T-cell (primary cell): ENCODE measurements around the gene HOXA9. TPM values are rescaled to one million over a fixed set of nuclear protein-coding genes. Genes with fewer than 3 reads are reported as not detected.

Source experiments
- ATAC-seq, 4 experiments: fragments of 200-7000 bp in 3 of 4; fragments of 150-1000 bp in 1 of 4; cut with Tn5 transposase; replicated peaks in 1 of 4; 1 replicate in 3 of 4; 2 replicates in 1 of 4; pipeline ENCODE4 v1.10.0; 2021; ENCODE audit warnings: moderate library complexity in 3 of 4, mild to moderate bottlenecking in 2 of 4, moderate number of reproducible peaks in 1 of 4
- CTCF ChIA-PET, 2 donors: fragments of 300-600 bp; sonication (Branson Sonifier 250); formaldehyde crosslinking; loops; one replicate each; lab custom pipeline; 2022; ENCODE audit warnings: antibody characterized with exemption in 2 of 2; lab: Charles Lee
- POLR2A ChIA-PET, 2 donors: fragments of 300-600 bp; sonication (Branson Sonifier 250); formaldehyde crosslinking; loops; one replicate each; lab custom pipeline; 2022; ENCODE audit warnings: antibody characterized with exemption in 2 of 2; lab: Charles Lee
- DNase-seq, 35 experiments: peaks; one replicate each; pipeline versions ENCODE4 v3.0.0 to v3.0.0-alpha.2; 2013 to 2023
- H3K27ac ChIP-seq: one replicate; pipeline ENCODE4 v1.5.1; 2013; ENCODE audit warnings: low read length
- H3K27me3 ChIP-seq, 2 experiments: replicated peaks in 1 of 2; 1 replicate in 1 of 2; 2 replicates in 1 of 2; pipeline versions ENCODE4 v1.6.1 to v1.7.0; 2013; ENCODE audit warnings: low read length in 1 of 2, mixed read lengths in 1 of 2; ENCODE audit not compliant: control insufficient read depth in 2 of 2, insufficient read depth in 2 of 2; ENCODE audit errors: extremely low read depth in 1 of 2
- H3K36me3 ChIP-seq, 2 donors: 1 replicate in 1 of 2; 2 replicates in 1 of 2; pipeline versions ENCODE4 v1.6.1 to v1.7.0; 2013; ENCODE audit warnings: low read length in 1 of 2; ENCODE audit not compliant: control insufficient read depth in 2 of 2, insufficient read depth in 1 of 2; ENCODE audit errors: extremely low read depth in 1 of 2
- H3K4me1 ChIP-seq, 2 experiments: 1 replicate in 1 of 2; 2 replicates in 1 of 2; pipeline versions ENCODE4 v1.6.1 to v1.7.0; 2013; ENCODE audit warnings: low read length in 2 of 2, mixed read lengths in 1 of 2; ENCODE audit not compliant: insufficient read depth in 2 of 2, control insufficient read depth in 1 of 2; ENCODE audit errors: extremely low read depth in 1 of 2
- H3K4me3 ChIP-seq, 2 donors: 1 replicate in 1 of 2; 2 replicates in 1 of 2; pipeline versions ENCODE4 v1.5.1 to v1.7.0; 2013; ENCODE audit warnings: mild to moderate bottlenecking in 2 of 2, low read length in 1 of 2, moderate library complexity in 1 of 2; ENCODE audit not compliant: control insufficient read depth in 1 of 2; ENCODE audit errors: extremely low read depth in 1 of 2
- H3K9me3 ChIP-seq: 2 replicates; pipeline ENCODE4 v1.7.0; 2013
- H3K27ac Mint-ChIP-seq, 2 donors: one replicate each; pipeline ENCODE4 v1.8.0; 2020 to 2021; ENCODE audit warnings: mild to moderate bottlenecking in 2 of 2, mixed read lengths in 2 of 2
- H3K27me3 Mint-ChIP-seq, 2 donors: one replicate each; pipeline ENCODE4 v1.8.0; 2021 to 2022; ENCODE audit warnings: mixed read lengths in 2 of 2
- H3K36me3 Mint-ChIP-seq: one replicate; pipeline ENCODE4 v1.8.0; 2021; ENCODE audit warnings: mixed read lengths
- H3K4me1 Mint-ChIP-seq, 3 donors: one replicate each; pipeline ENCODE4 v1.8.0; 2020 to 2022; ENCODE audit warnings: mixed read lengths in 3 of 3, mild to moderate bottlenecking in 1 of 3
- H3K4me3 Mint-ChIP-seq, 3 donors: one replicate each; pipeline ENCODE4 v1.8.0; 2020 to 2022; ENCODE audit warnings: mild to moderate bottlenecking in 3 of 3, mixed read lengths in 3 of 3, moderate library complexity in 3 of 3
- H3K9me3 Mint-ChIP-seq, 3 donors: one replicate each; pipeline ENCODE4 v1.8.0; 2020 to 2022; ENCODE audit warnings: mixed read lengths in 3 of 3
- WGBS: methylation state at CpG from one replicate; pipeline ENCODE4 v1.1.5; 2013; ENCODE audit warnings: missing lambda C conversion rate; ENCODE audit not compliant: insufficient coverage; 5-methylcytosine and 5-hydroxymethylcytosine counted together
- total RNA-seq, 35 experiments: library from RNA in 6 of 35; stranded (reverse) in 6 of 35; fragments of 120-200 nt in 1 of 35; gene quantifications; one replicate each; pipeline versions ENCODE4 v1.2.1 to v1.2.4 and lab custom pipeline; 2013 to 2026

HOXA9 gene
- total RNA-seq, 5 donors from 2014 or later (not counting 1 experiment from before 2014, with no cell fraction given), result 0.57 to 0.95 (median 0.79) TPM

DNA sequence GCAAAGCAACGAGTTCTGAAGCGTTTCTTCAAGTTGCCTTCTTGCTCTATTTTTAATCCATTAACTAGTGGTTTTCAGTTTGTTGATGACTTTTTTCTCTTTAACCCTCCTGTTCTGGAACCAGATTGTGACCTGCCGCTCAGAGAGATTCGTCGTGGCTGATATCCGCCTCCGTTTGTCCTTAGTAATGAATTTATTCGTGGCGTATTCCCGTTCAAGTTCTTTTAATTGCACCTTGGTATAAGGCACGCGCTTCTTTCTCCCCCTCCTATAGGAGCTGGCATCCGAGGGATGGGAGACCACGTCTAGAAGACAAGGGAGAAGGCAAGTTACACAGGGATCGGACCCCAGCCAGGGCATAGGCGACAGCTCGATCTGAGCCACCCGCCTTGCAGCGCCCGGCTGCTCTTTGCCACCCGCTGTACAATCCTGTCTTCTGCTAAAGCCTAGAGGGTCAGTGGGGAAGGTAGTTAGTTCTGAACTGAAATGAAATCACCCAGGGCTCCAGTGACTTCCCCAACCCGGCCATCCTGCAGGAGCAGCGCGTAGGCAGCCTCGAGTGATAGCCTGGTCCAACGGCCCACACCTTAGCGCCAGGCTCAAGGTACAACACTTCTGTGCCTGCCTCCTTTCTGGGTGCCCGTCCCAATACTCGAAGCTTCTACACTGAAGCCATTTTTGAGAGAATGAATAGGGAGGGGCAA, 33.0 kb upstream of the HOXA9 start:
- CTCF ChIA-PET, result interaction anchor here (0.5 to 1.2 kb wide), 6 partner anchors 30 to 1336 kb away, joined by 3 to 8 read pairs (median 3); no protein-coding TSS in a partner anchor
- Histone ChIP-seq H3K27me3 (peaks cover 41 to 60% of the 10 kb centered on the region in 2 experiments), H3K4me1 (peaks cover 3 to 46% of the 10 kb centered on the region in 2 experiments), H3K9me3 (no peaks in the 10 kb centered on the region), H3K4me3 (peak overlapping the region in 1 of 2 donors; percentile 11), H3K36me3 (no peaks in the 10 kb centered on the region), H3K27ac (no peak overlapping the region)
- Mint-ChIP-seq H3K36me3 (no peaks in the 10 kb centered on the region), H3K4me1 (peaks cover 38 to 39% (median 38%) of the 10 kb centered on the region in 3 donors), H3K9me3 (no peaks in the 10 kb centered on the region), H3K27me3 (peaks cover 82 to 83% of the 10 kb centered on the region in 2 donors), H3K27ac (peak overlapping the region in 1 of 2 donors; percentile 50), H3K4me3 (peak overlapping the region in 2 of 3 donors; percentile 40 to 70)
- POLR2A ChIA-PET, result interaction anchor here in 1 of 2 donors (0.6 kb wide), 1 partner anchor 407 kb away, joined by 5 read pairs; no protein-coding TSS in a partner anchor
- WGBS, result 13% methylated on average over 19 of the region's 29 CpGs
- no peak for ATAC-seq
- peak in 4 of 35 experiments; percentile 7 to 23 (median 16) for DNase-seq

GRCh38 chr7:27197137-27198042, 32.1 kb upstream of the HOXA9 start:
- H3K36me3 Mint-ChIP-seq, result no peaks in the 10 kb centered on the region
- POLR2A ChIA-PET, result no interaction called here
- H3K4me1 ChIP-seq, result peaks cover 3 to 53% of the 10 kb centered on the region in 2 experiments

GRCh38 chr7:27196287-27196767, 31.0 kb upstream of the HOXA9 start:
- Mint-ChIP-seq H3K36me3 (no peaks in the 10 kb centered on the region), H3K27ac (no peak overlapping the region), H3K27me3 (peaks cover 71 to 81% of the 10 kb centered on the region in 2 donors), H3K9me3 (no peaks in the 10 kb centered on the region), H3K4me3 (no peak overlapping the region), H3K4me1 (peaks cover 37 to 40% (median 39%) of the 10 kb centered on the region in 3 donors)
- ATAC-seq, result peak in 2 of 4 experiments; percentile 34 to 46
- CTCF ChIA-PET, result interaction anchor here (0.5 to 2.4 kb wide), 51 partner anchors 9 to 1726 kb away, joined by 3 to 23 read pairs (median 4); partner anchors contain the start of gene HOXA3 (in 1 of the 2)
- Histone ChIP-seq H3K27me3 (peaks cover 33 to 60% of the 10 kb centered on the region in 2 experiments), H3K4me3 (no peak overlapping the region), H3K4me1 (peaks cover 3 to 52% of the 10 kb centered on the region in 2 experiments), H3K9me3 (no peaks in the 10 kb centered on the region), H3K27ac (no peak overlapping the region), H3K36me3 (no peaks in the 10 kb centered on the region)
- POLR2A ChIA-PET, result interaction anchor here in 1 of 2 donors (0.6 kb wide), 1 partner anchor 13 kb away, joined by 3 read pairs; no protein-coding TSS in a partner anchor
- DNase-seq, result peak; percentile 49 to 89 (median 78)
- 3% methylated on average over 6 of the region's 6 CpGs for WGBS

More at GRCh38 chr7:27197137-27198042, 32.1 kb upstream of the HOXA9 start:
- Histone ChIP-seq H3K27ac (no peak overlapping the region), H3K36me3 (no peaks in the 10 kb centered on the region), H3K27me3 (peaks cover 37 to 60% of the 10 kb centered on the region in 2 experiments), H3K9me3 (no peaks in the 10 kb centered on the region), H3K4me3 (no peak overlapping the region)
- Mint-ChIP-seq H3K4me3 (peak overlapping the region in 1 of 3 donors; percentile 70), H3K27me3 (peaks cover 78 to 82% of the 10 kb centered on the region in 2 donors), H3K9me3 (no peaks in the 10 kb centered on the region), H3K4me1 (peaks cover 41 to 42% (median 41%) of the 10 kb centered on the region in 3 donors), H3K27ac (peak overlapping the region in 1 of 2 donors; percentile 65)
- CTCF ChIA-PET, result no interaction called here
- peak in 1 of 35 experiments; percentile 23 for DNase-seq
- WGBS, result 35% methylated on average over 4 of the region's 18 CpGs
- no peak for ATAC-seq

GRCh38 chr7:27194686-27195379, 29.5 kb upstream of the HOXA9 start:
- H3K27ac ChIP-seq, result no peak overlapping the region
- ChIA-PET CTCF (interaction anchor here (0.7 to 2.4 kb wide), 14 partner anchors 8 to 902 kb away, joined by 3 to 23 read pairs (median 7); no protein-coding TSS in a partner anchor), POLR2A (no interaction called here)
- no peaks in the 10 kb centered on the region for H3K36me3 ChIP-seq
- H3K27me3 ChIP-seq, result peaks cover 36 to 62% of the 10 kb centered on the region in 2 experiments
- H3K27me3 Mint-ChIP-seq, result peaks cover 73 to 84% of the 10 kb centered on the region in 2 donors
- no peaks in the 10 kb centered on the region for H3K36me3 Mint-ChIP-seq
- no peak overlapping the region for H3K4me3 ChIP-seq
- H3K9me3 ChIP-seq, result no peaks in the 10 kb centered on the region
- no peak overlapping the region for H3K27ac Mint-ChIP-seq
- peaks cover 0 to 38% of the 10 kb centered on the region in 2 experiments for H3K4me1 ChIP-seq
- 80% methylated on average over 2 of the region's 9 CpGs for WGBS
- ATAC-seq (no peak), DNase-seq (peak in 2 of 35 experiments; percentile 1 to 3)
- H3K4me3 Mint-ChIP-seq, result no peak overlapping the region
- no peaks in the 10 kb centered on the region for H3K9me3 Mint-ChIP-seq
- H3K4me1 Mint-ChIP-seq, result peaks cover 30 to 37% (median 35%) of the 10 kb centered on the region in 3 donors

DNA sequence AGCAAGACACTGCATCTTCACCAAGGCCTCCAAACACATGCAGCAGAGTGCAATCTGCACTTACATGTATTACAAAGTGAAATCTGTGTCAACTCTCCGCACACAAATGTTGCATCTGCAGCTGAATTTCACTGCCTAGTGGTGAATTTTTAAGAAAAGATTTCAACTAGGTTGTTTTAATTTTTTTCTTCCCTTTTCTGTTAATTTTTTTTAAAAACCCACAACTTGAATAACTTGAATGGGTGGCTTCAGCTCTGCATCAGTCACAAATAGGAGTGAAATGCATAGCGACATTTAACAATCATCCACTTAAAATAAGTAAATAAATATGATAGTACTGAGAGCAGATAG, 28.6 kb upstream of the HOXA9 start:
- H3K27ac ChIP-seq, result no peak overlapping the region
- H3K4me3 ChIP-seq, result no peak overlapping the region
- no peak for ATAC-seq
- peak in 2 of 35 experiments; percentile 7 to 17 for DNase-seq
- H3K9me3 ChIP-seq, result no peaks in the 10 kb centered on the region
- no CpG with 5 or more reads among the region's 2 CpGs for WGBS
- Mint-ChIP-seq H3K27ac (no peak overlapping the region), H3K4me1 (peaks cover 36 to 45% (median 43%) of the 10 kb centered on the region in 3 donors), H3K9me3 (no peaks in the 10 kb centered on the region), H3K27me3 (peaks cover 77 to 89% of the 10 kb centered on the region in 2 donors), H3K36me3 (no peaks in the 10 kb centered on the region), H3K4me3 (peak overlapping the region in 1 of 3 donors; percentile 65)
- H3K27me3 ChIP-seq, result peaks cover 38 to 66% of the 10 kb centered on the region in 2 experiments
- H3K4me1 ChIP-seq, result peaks cover 0 to 41% of the 10 kb centered on the region in 2 experiments
- no peaks in the 10 kb centered on the region for H3K36me3 ChIP-seq
- ChIA-PET CTCF (no interaction called here), POLR2A (no interaction called here)
